ENCODE results near the gene PLP2. TPM values are rescaled to one million over a fixed set of nuclear protein-coding genes. Genes with fewer than 3 reads are reported as not detected.

The PLP2 gene
- total and polyA plus RNA-seq, 2 of the 4 experiments (the other 2 are of a cell fraction), result 22.6 to 156 TPM

DNA sequence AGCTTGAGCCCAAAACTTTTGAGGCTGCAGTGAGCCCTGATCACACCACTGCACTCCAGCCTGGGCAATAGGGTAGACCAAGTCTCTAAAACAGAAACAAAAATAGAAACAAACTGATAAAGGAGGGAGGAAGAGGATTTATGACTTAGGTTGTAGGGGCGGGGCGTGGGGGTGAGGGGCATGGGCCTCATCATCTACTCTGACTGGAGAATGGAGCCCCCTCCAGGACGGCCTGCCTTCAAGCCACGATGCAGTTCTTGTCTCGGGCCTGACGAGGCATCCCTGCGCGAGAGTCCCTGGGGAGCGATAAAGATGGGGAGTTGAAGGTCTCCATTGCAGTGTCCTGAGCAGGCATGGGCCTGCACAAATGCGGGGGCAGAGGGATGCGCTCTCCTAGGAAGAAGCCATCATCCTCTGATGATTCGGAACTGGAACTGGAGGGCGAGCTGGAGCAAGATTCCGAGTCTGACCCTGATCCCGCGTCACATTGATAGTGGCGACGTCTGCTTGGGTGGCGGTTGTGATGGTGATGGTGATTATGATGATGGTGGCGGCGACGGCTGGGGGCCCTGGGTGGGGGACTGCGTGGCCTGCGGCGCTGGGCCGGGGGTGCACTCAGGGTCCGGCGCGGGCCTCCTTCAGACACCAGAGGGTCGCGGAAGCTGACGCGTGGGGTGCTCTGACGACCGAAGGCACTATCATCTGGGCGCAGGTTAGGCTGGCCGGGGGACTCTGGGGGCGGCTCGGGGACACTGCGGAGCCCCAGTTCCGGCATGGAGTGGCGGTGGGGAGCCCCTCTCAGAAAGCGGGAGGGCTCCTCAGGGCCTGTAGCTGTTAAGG lies 4.0 kb downstream of the PLP2 start (continued):
- TF ChIP-seq CHD1 (IDR thresholded peaks at IDR 0.05; ENCODE audit: low read depth, low read length) (no peak), POLR2A (IDR thresholded peaks at IDR 0.05; ENCODE audit: low read depth, low read length) (no peak)

DNA sequence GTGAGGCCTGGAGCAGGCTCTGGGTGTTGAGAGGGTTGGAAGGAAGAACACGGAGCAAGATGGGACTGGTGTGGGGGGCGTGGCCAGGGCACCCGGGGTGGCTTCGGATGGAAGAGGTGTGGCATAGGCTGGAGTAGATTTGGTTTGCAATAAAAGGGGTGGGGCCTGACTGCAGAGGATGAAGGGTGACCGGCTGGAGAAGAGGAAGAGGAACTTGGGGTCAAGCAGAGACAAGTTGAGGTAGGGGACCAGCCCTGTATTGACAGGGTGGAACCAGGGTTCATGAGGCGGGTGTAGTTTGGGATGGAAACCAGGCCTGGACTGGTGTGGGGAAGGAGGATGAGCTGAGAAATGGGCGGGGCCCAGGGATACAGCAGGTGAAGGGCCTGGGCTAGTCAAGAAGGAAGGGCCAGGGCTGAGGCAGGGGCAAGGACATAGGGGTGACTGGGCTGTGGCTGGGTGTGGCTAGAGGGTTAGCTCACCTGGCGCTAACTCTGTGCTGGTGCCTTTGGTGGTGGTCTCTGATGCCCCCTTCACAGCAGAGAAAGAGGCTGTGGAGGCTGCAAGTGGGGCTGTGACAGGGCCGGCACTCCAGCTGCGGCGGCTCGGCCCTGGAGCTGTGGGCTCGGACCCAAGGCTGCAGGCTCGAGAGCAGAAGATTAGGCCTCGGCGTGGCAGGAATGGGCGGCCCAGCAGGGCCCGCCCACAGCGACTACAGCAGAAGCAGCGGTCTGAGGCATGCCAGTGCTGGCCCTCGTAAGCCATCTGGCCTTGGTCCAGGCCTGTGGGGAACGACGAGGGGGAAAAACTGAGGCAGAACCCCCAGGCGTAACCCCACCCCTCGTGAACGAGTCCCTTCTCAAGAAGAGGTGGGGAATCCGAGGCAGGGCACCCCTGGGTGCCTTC lies 5.0 kb downstream of the PLP2 start:
- peaks cover 25% of the 10 kb centered on the region for H3K36me3 ChIP-seq (ENCODE audit: control insufficient read depth, insufficient read depth, low read length)

More for the DNA sequence above, 5.0 kb downstream of the PLP2 start:
- Histone ChIP-seq H4K8ac (ENCODE audit: low read depth in 2 of 2, low read length in 2 of 2) (no peak overlapping the region), H2BK20ac (ENCODE audit: low read depth, low read length) (no peak overlapping the region), H3K4me3 (ENCODE audit: insufficient read depth, low read depth, low read length) (no peak overlapping the region), H3K23ac (ENCODE audit: low read depth, low read length) (no peak overlapping the region), H3K27me3 (ENCODE audit: control insufficient read depth, insufficient read depth, low read length) (no peaks in the 10 kb centered on the region), H3K9me3 (ENCODE audit: control insufficient read depth, insufficient read depth, low read length) (no peaks in the 10 kb centered on the region; the same call in 1 of the 2 replicates), H2BK15ac (ENCODE audit: low read depth, low read length) (no peak overlapping the region), H2AFZ (replicated peaks; ENCODE audit: low read length, poor library complexity) (no peak overlapping the region), H3K9ac (ENCODE audit: low read depth, low read length) (no peak overlapping the region), H3K4ac (ENCODE audit: low read depth, low read length) (no peak overlapping the region), H3K56ac (ENCODE audit: extremely low read depth, insufficient read depth, low read length) (no peak overlapping the region), H4K91ac (ENCODE audit: insufficient read depth, low read depth, low read length) (no peak overlapping the region), H3K14ac (replicated peaks; ENCODE audit: low read depth, low read length) (no peak overlapping the region), H3K4me2 (ENCODE audit: low read depth, low read length) (no peak overlapping the region), H4K5ac (ENCODE audit: low read depth, low read length) (no peak overlapping the region), H3K79me1 (ENCODE audit: low read depth in 1 of 2, low read length in 2 of 2) (peaks cover 17 to 19% of the 10 kb centered on the region in 2 experiments), H4K20me1 (ENCODE audit: insufficient read depth, low read length) (no peaks in the 10 kb centered on the region; the same call in 1 of the 2 replicates), H3K27ac (ENCODE audit: insufficient read depth, low read length) (no peak overlapping the region), H3K9me1 (ENCODE audit: insufficient read depth, low read length) (0 out of 2 replicates have a peak, but pooled peaks cover 5% of the 10 kb centered on the region), H3K4me1 (ENCODE audit: control insufficient read depth, insufficient read depth, low read length) (peaks cover 2% of the 10 kb centered on the region), H3K18ac (ENCODE audit: low read depth, low read length) (no peak overlapping the region), H2BK120ac (ENCODE audit: low read depth, low read length) (no peak overlapping the region), H2AK5ac (ENCODE audit: low read depth, low read length) (no peak overlapping the region), H2AK9ac (replicated peaks; ENCODE audit: low read depth, low read length, poor library complexity) (no peak overlapping the region), H2BK5ac (ENCODE audit: low read depth, low read length, poor library complexity, severe bottlenecking) (no peak overlapping the region)
- no TSS peak for BruUV-seq (replicated peaks)
- POLR2A ChIA-PET (ENCODE audit: unreplicated experiment), result no interaction called here
- in situ Hi-C loops (cut with MboI; ENCODE audit: low sequenced_read_pairs), result no loop called here
- WGBS, 2 experiments (ENCODE audit: extremely low coverage in 2 of 2, insufficient read length in 1 of 2), result 82% methylated on average over 7 of the region's 27 CpGs; no CpG with 5 or more reads in 1 of the 2 experiments
- CTCF ChIA-PET, result no interaction called here
- TF ChIP-seq MAFK (IDR thresholded peaks at IDR 0.05; ENCODE audit: low read depth, low read length), result no peak
- no peak for TF ChIP-seq RFX5 (IDR thresholded peaks at IDR 0.05; ENCODE audit: low read depth, low read length)
- TF ChIP-seq FOS (IDR thresholded peaks at IDR 0.05; ENCODE audit: low read depth, low read length), result no peak
- TF ChIP-seq, protein P1, sequence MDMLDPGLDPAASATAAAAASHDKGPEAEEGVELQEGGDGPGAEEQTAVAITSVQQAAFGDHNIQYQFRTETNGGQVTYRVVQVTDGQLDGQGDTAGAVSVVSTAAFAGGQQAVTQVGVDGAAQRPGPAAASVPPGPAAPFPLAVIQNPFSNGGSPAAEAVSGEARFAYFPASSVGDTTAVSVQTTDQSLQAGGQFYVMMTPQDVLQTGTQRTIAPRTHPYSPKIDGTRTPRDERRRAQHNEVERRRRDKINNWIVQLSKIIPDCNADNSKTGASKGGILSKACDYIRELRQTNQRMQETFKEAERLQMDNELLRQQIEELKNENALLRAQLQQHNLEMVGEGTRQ (IDR thresholded peaks at IDR 0.05; ENCODE audit: low read depth, low read length), result no peak
- TF ChIP-seq, protein P2, sequence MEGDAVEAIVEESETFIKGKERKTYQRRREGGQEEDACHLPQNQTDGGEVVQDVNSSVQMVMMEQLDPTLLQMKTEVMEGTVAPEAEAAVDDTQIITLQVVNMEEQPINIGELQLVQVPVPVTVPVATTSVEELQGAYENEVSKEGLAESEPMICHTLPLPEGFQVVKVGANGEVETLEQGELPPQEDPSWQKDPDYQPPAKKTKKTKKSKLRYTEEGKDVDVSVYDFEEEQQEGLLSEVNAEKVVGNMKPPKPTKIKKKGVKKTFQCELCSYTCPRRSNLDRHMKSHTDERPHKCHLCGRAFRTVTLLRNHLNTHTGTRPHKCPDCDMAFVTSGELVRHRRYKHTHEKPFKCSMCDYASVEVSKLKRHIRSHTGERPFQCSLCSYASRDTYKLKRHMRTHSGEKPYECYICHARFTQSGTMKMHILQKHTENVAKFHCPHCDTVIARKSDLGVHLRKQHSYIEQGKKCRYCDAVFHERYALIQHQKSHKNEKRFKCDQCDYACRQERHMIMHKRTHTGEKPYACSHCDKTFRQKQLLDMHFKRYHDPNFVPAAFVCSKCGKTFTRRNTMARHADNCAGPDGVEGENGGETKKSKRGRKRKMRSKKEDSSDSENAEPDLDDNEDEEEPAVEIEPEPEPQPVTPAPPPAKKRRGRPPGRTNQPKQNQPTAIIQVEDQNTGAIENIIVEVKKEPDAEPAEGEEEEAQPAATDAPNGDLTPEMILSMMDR (conservative IDR thresholded peaks at IDR 0.05; ENCODE audit: low read depth, low read length), result no peak
- TF ChIP-seq POLR2A (IDR thresholded peaks at IDR 0.05; ENCODE audit: low read depth, low read length), result no peak
- TF ChIP-seq RAD21 (IDR thresholded peaks at IDR 0.05; ENCODE audit: low read length), result no peak
- TF ChIP-seq MXI1 (IDR thresholded peaks at IDR 0.05; ENCODE audit: borderline replicate concordance, low read depth, low read length), result no peak
- TF ChIP-seq CEBPB (IDR thresholded peaks at IDR 0.05; ENCODE audit: low read depth, low read length), result no peak
- no peak for TF ChIP-seq CHD1 (IDR thresholded peaks at IDR 0.05; ENCODE audit: low read depth, low read length)
- TF ChIP-seq NFE2L2 (IDR thresholded peaks at IDR 0.05; ENCODE audit: low read depth, low read length), result no peak
- ATAC-seq (ENCODE audit: low read depth) (no peak), DNase-seq (no peak)
- intact Hi-C loops (cut with micrococcal nuclease), result no loop called here
- dilution Hi-C loops (cut with HindIII; ENCODE audit: low sequenced_read_pairs, unreplicated experiment), result no loop called here

Data from IMR-90 (cell line).